ENCODE results near the gene CCDC88C. TPM values are rescaled to one million over a fixed set of nuclear protein-coding genes. Genes with fewer than 3 reads are reported as not detected.

CCDC88C gene
- total and polyA plus RNA-seq, 2 experiments from 2014 or later, result 23.6 to 60.7 TPM

DNA sequence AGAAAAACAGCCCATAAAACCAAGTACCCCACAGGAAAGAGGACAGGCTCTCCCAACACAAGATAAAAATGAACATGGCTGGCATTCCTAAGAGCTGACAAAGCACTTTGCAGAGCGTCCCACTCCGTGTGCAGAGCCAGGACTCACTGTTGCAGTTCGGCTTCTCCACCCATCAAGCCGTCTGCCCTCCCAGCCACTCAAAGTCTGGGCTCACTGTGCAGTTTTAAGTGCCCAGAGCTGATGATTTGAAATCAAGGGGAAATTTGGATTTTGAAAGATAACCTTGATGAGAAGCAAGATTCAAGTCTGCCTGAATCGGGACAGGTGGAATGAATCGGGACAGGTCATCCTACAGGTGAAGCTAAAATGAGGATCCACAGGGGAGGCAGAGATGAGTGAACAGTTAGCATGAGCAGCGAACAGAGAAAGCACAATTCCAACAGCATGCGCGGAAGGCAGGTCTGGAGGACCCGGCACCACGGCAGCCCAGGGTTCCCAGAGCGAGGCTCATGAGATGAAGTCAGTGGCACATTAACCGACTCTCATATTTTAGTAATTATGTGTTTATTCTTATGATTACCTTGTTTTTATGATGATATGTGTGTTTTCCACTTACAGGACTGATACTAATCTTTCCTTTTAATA is 133.4 kb downstream of the CCDC88C start (continued):
- TF ChIP-seq, protein P1, sequence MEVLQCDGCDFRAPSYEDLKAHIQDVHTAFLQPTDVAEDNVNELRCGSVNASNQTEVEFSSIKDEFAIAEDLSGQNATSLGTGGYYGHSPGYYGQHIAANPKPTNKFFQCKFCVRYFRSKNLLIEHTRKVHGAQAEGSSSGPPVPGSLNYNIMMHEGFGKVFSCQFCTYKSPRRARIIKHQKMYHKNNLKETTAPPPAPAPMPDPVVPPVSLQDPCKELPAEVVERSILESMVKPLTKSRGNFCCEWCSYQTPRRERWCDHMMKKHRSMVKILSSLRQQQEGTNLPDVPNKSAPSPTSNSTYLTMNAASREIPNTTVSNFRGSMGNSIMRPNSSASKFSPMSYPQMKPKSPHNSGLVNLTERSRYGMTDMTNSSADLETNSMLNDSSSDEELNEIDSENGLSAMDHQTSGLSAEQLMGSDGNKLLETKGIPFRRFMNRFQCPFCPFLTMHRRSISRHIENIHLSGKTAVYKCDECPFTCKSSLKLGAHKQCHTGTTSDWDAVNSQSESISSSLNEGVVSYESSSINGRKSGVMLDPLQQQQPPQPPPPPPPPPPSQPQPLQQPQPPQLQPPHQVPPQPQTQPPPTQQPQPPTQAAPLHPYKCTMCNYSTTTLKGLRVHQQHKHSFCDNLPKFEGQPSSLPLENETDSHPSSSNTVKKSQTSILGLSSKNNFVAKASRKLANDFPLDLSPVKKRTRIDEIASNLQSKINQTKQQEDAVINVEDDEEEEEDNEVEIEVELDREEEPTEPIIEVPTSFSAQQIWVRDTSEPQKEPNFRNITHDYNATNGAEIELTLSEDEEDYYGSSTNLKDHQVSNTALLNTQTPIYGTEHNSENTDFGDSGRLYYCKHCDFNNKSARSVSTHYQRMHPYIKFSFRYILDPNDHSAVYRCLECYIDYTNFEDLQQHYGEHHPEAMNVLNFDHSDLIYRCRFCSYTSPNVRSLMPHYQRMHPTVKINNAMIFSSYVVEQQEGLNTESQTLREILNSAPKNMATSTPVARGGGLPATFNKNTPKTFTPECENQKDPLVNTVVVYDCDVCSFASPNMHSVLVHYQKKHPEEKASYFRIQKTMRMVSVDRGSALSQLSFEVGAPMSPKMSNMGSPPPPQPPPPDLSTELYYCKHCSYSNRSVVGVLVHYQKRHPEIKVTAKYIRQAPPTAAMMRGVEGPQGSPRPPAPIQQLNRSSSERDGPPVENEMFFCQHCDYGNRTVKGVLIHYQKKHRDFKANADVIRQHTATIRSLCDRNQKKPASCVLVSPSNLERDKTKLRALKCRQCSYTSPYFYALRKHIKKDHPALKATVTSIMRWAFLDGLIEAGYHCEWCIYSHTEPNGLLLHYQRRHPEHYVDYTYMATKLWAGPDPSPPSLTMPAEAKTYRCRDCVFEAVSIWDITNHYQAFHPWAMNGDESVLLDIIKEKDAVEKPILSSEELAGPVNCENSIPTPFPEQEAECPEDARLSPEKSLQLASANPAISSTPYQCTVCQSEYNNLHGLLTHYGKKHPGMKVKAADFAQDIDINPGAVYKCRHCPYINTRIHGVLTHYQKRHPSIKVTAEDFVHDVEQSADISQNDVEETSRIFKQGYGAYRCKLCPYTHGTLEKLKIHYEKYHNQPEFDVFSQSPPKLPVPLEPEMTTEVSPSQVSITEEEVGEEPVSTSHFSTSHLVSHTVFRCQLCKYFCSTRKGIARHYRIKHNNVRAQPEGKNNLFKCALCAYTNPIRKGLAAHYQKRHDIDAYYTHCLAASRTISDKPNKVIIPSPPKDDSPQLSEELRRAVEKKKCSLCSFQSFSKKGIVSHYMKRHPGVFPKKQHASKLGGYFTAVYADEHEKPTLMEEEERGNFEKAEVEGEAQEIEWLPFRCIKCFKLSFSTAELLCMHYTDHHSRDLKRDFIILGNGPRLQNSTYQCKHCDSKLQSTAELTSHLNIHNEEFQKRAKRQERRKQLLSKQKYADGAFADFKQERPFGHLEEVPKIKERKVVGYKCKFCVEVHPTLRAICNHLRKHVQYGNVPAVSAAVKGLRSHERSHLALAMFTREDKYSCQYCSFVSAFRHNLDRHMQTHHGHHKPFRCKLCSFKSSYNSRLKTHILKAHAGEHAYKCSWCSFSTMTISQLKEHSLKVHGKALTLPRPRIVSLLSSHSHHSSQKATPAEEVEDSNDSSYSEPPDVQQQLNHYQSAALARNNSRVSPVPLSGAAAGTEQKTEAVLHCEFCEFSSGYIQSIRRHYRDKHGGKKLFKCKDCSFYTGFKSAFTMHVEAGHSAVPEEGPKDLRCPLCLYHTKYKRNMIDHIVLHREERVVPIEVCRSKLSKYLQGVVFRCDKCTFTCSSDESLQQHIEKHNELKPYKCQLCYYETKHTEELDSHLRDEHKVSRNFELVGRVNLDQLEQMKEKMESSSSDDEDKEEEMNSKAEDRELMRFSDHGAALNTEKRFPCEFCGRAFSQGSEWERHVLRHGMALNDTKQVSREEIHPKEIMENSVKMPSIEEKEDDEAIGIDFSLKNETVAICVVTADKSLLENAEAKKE (CRISPR knock-in tag; IDR thresholded peaks at IDR 0.05), result no peak
- TF ChIP-seq ZNF114 (CRISPR knock-in tag; IDR thresholded peaks at IDR 0.05) (no peak), NANOG (IDR thresholded peaks at IDR 0.05; ENCODE audit: borderline replicate concordance) (no peak), EZH2phosphoT487 (IDR thresholded peaks at IDR 0.05; ENCODE audit: unreplicated experiment) (no peak)
- TF ChIP-seq, protein P2, sequence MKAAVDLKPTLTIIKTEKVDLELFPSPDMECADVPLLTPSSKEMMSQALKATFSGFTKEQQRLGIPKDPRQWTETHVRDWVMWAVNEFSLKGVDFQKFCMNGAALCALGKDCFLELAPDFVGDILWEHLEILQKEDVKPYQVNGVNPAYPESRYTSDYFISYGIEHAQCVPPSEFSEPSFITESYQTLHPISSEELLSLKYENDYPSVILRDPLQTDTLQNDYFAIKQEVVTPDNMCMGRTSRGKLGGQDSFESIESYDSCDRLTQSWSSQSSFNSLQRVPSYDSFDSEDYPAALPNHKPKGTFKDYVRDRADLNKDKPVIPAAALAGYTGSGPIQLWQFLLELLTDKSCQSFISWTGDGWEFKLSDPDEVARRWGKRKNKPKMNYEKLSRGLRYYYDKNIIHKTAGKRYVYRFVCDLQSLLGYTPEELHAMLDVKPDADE (IDR thresholded peaks at IDR 0.05), result no peak
- TF ChIP-seq, protein P3, sequence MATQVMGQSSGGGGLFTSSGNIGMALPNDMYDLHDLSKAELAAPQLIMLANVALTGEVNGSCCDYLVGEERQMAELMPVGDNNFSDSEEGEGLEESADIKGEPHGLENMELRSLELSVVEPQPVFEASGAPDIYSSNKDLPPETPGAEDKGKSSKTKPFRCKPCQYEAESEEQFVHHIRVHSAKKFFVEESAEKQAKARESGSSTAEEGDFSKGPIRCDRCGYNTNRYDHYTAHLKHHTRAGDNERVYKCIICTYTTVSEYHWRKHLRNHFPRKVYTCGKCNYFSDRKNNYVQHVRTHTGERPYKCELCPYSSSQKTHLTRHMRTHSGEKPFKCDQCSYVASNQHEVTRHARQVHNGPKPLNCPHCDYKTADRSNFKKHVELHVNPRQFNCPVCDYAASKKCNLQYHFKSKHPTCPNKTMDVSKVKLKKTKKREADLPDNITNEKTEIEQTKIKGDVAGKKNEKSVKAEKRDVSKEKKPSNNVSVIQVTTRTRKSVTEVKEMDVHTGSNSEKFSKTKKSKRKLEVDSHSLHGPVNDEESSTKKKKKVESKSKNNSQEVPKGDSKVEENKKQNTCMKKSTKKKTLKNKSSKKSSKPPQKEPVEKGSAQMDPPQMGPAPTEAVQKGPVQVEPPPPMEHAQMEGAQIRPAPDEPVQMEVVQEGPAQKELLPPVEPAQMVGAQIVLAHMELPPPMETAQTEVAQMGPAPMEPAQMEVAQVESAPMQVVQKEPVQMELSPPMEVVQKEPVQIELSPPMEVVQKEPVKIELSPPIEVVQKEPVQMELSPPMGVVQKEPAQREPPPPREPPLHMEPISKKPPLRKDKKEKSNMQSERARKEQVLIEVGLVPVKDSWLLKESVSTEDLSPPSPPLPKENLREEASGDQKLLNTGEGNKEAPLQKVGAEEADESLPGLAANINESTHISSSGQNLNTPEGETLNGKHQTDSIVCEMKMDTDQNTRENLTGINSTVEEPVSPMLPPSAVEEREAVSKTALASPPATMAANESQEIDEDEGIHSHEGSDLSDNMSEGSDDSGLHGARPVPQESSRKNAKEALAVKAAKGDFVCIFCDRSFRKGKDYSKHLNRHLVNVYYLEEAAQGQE (IDR thresholded peaks at IDR 0.05; ENCODE audit: unreplicated experiment), result no peak
